Left ventricle myocardium inferior (tissue), 1 donor: ENCODE measurements around the gene KMO. TPM values are rescaled to one million over a fixed set of nuclear protein-coding genes. Genes with fewer than 3 reads are reported as not detected.

Experiments used
- DNase-seq: peaks from one replicate; pipeline ENCODE4 v3.0.0-alpha.2; 2020
- H3K27ac ChIP-seq: fragments of 200-600 bp; replicated peaks from 2 replicates; pipeline ENCODE4 v1.8.0; 2021
- H3K27me3 ChIP-seq: fragments of 200-600 bp; 2 replicates; pipeline ENCODE4 v1.8.0; 2021; ENCODE audit warnings: low read depth
- H3K36me3 ChIP-seq: fragments of 200-600 bp; 2 replicates; pipeline ENCODE4 v1.8.0; 2021
- H3K4me1 ChIP-seq: fragments of 200-600 bp; 2 replicates; pipeline ENCODE4 v1.8.0; 2021
- H3K4me3 ChIP-seq: fragments of 200-600 bp; 2 replicates; pipeline ENCODE4 v1.8.0; 2021; ENCODE audit warnings: mild to moderate bottlenecking, moderate library complexity
- H3K9me3 ChIP-seq: fragments of 200-600 bp; replicated peaks from 2 replicates; pipeline ENCODE4 v1.8.0; 2021
- intact Hi-C: fragments of 100-400 bp; cut with micrococcal nuclease; formaldehyde crosslinking; loops from one replicate; pipeline ENCODE4 v1.11.0; 2022
- total RNA-seq: library from RNA; stranded (reverse); fragmentation: NEBNext Ultra II Directional; extraction: Animal tissue kit (Norgen Biotek cat#: 25700); gene quantifications from one replicate; pipeline ENCODE4 v1.2.1, GENCODE V29; 2021
- TF ChIP-seq, protein P1 (sequence below): fragments of 200-600 bp; IDR thresholded peaks from 2 replicates; pipeline ENCODE4 v1.8.0; 2021; ENCODE audit warnings: antibody characterized with exemption, mild to moderate bottlenecking, borderline replicate concordance
- donor health status: DM: no; HTN: yes; CAD: no; lungs with severe emphysema.

Gene KMO
- total RNA-seq, 1 donor from 2014 or later: not detected

DNA sequence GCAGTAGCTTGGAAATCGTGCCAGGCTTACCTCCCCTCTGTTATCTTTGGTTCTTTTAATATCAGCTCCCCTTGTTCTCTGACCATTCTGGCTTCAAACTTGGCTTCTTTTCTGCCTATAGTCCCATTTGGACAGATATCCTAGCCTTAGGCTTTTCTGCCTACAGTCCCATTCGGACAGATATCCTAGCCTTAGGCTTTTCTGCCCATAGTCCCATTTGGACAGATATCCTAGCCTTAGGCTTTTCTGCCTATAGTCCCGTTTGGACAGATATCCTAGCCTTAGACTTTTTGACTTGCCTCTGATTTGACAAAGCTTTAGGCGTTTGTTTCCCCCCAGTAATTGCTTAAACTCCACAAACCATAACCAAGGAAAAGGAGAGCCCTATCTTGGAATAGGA is 82.4 kb downstream of the KMO start:
- intact Hi-C loops: no loop called here
- Histone ChIP-seq H3K9me3 (no peaks in the 10 kb centered on the region), H3K36me3 (no peaks in the 10 kb centered on the region), H3K4me3 (no peak overlapping the region), H3K4me1 (peaks cover 4% of the 10 kb centered on the region), H3K27ac (no peak overlapping the region), H3K27me3 (no peaks in the 10 kb centered on the region)
- TF ChIP-seq, protein P1, sequence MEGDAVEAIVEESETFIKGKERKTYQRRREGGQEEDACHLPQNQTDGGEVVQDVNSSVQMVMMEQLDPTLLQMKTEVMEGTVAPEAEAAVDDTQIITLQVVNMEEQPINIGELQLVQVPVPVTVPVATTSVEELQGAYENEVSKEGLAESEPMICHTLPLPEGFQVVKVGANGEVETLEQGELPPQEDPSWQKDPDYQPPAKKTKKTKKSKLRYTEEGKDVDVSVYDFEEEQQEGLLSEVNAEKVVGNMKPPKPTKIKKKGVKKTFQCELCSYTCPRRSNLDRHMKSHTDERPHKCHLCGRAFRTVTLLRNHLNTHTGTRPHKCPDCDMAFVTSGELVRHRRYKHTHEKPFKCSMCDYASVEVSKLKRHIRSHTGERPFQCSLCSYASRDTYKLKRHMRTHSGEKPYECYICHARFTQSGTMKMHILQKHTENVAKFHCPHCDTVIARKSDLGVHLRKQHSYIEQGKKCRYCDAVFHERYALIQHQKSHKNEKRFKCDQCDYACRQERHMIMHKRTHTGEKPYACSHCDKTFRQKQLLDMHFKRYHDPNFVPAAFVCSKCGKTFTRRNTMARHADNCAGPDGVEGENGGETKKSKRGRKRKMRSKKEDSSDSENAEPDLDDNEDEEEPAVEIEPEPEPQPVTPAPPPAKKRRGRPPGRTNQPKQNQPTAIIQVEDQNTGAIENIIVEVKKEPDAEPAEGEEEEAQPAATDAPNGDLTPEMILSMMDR: no peak
- no peak for DNase-seq

DNA sequence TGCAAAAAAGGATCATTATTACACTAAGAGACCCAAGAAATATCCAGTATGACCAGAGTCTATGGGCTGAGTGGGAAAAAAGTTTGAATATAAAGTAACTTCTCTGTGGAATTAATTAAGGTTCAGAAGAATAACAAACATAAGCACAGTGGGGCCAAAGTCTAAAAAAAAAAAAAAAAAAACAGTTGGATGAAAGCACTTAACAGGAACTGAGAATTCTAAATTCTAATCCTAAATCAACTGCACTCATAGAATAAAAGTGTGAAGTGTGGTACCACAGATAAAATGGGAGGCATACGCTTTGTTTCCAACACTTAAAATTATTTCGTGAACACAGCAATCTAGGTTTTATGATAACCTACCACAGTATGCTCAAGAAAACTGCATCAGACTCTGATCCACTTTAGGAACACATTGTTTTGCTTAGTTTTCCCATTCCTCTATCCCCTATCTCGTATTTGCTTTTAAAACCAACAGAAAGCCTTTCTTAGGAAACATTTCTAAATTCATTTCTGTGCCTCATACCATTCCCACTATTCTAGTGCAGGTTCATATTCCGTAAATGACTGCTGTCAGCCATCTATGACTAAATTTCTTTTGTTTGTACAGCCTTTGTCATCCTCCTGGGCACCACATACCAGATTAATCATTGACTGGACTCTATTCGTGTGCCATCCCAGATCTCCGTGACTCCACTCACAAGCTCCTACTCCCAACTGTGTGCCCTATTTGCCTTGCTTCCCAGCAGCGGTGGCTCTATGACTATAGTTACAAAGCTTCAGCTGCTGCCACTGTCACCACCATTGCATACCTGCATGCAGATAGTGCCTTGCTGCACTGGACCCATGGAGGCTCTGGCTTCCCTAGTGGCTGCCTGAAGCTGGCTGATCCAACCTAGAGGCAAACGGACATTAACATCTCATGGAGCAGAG is 83.1 kb downstream of the KMO start:
- peaks cover 1% of the 10 kb centered on the region for H3K4me1 ChIP-seq
- no peaks in the 10 kb centered on the region for H3K36me3 ChIP-seq
- no peak overlapping the region for H3K27ac ChIP-seq
- no peaks in the 10 kb centered on the region for H3K9me3 ChIP-seq
- TF ChIP-seq, protein P1: no peak
- intact Hi-C loops: no loop called here
- H3K4me3 ChIP-seq: no peak overlapping the region
- H3K27me3 ChIP-seq: no peaks in the 10 kb centered on the region
- DNase-seq: no peak

DNA sequence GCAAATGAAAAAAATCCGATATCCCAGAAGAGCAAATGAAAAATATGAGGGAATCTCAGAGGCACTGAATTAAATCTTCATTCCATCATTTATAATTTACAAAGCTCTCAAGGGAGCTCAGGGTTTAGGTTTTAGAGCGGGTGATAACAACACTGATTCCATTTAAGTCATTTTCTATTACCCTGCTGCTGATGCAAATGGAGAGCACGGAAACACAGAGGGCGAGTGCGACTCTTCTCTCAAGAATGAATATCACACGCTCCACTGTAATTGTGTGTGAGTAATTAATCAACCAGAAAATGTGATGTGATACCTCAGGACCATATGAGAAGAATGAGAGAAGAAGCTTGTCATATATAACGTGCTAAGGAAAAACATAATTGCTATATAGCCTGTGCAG is 85.2 kb downstream of the KMO start:
- TF ChIP-seq, protein P1: no peak
- Histone ChIP-seq H3K4me3 (no peak overlapping the region), H3K27ac (no peak overlapping the region), H3K27me3 (no peaks in the 10 kb centered on the region), H3K4me1 (no peaks in the 10 kb centered on the region), H3K9me3 (no peaks in the 10 kb centered on the region), H3K36me3 (no peaks in the 10 kb centered on the region)
- intact Hi-C loops: no loop called here
- DNase-seq: no peak

DNA sequence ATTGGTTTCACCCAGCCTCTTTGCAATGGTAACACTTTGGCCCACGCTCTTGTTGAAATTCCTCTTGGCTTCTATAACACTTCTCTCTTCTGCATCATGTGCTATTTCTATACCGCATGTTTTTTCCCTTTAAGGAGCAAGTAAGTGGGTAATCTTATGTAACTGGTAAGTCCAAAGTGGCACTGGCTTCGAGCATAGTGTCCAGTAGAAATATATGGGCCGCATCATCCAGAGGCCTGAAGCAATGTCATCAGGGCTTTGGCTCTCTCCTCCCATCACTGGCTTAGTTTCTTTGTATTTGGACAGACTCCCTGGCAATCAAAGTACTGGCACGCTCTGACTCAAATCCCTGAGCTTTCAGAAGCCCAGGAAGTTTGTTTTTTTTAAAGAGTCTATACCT is 90.5 kb downstream of the KMO start:
- no peak for DNase-seq
- TF ChIP-seq, protein P1: no peak
- H3K4me3 ChIP-seq: no peak overlapping the region
- intact Hi-C loops: loop anchor here (10.0 kb wide), 1 partner anchor 88 kb away; the partner anchor contains the start of gene KMO
- H3K9me3 ChIP-seq: no peaks in the 10 kb centered on the region
- no peaks in the 10 kb centered on the region for H3K4me1 ChIP-seq
- H3K36me3 ChIP-seq: no peaks in the 10 kb centered on the region
- H3K27ac ChIP-seq: no peak overlapping the region
- no peaks in the 10 kb centered on the region for H3K27me3 ChIP-seq

DNA sequence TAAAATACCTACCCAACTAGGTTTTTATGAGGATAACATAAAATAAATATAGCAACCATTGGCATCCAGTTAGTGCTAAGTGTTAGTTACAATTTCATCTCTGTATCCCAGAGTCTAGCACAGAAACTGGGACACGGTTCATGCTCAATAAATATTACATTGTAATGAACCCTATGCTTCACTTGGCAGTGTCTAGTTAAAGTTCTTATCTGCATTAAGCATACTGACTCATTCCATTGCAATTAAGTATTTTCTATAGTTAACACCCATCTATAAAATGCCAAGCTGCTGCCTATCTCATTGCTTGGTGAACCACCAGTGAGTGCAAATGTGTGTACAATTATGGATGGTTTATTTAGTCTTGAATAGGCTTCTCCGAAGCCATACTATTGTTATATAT is 92.8 kb downstream of the KMO start:
- H3K4me1 ChIP-seq: no peaks in the 10 kb centered on the region
- TF ChIP-seq, protein P1: no peak
- DNase-seq: no peak
- no peak overlapping the region for H3K27ac ChIP-seq
- no peaks in the 10 kb centered on the region for H3K36me3 ChIP-seq
- intact Hi-C loops: loop anchor here (10.0 kb wide), 1 partner anchor 90 kb away; the partner anchor contains the start of gene KMO
- no peaks in the 10 kb centered on the region for H3K9me3 ChIP-seq
- no peak overlapping the region for H3K4me3 ChIP-seq
- H3K27me3 ChIP-seq: no peaks in the 10 kb centered on the region
